ENCODE results near the gene TRIM63.

TRIM63 gene

DNA sequence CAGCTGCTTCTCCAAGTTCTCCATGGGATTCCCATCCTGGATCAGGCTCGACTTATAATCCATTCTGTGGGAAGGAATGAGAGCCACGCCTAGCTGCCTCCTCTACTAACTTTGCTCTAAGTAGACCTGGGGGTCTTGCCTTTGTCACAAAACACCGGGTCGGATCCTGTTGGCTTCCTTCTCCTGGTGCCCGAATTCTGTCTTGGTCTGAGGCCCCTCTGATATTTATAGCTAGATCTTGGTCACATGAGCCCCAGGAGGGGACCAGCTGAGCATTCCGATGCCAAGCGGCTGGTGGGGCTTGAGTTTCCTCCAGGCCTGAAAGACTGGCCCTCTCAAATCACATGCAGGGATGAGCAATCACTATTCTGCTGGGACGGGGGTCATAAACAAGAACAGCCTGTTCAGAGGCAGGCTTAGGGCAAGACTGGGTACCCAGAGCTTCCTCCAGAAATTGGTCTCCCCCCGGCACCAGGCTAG, at the start of gene TRIM63:
Gene TRIM63 (minus strand): TSS at position 199 of the 480 bp plus-strand sequence. CDS start 136 bp downstream, at position 63.
- DNase-seq (ENCODE audit: low spot score): no peak
- TF ChIP-seq, protein P1, sequence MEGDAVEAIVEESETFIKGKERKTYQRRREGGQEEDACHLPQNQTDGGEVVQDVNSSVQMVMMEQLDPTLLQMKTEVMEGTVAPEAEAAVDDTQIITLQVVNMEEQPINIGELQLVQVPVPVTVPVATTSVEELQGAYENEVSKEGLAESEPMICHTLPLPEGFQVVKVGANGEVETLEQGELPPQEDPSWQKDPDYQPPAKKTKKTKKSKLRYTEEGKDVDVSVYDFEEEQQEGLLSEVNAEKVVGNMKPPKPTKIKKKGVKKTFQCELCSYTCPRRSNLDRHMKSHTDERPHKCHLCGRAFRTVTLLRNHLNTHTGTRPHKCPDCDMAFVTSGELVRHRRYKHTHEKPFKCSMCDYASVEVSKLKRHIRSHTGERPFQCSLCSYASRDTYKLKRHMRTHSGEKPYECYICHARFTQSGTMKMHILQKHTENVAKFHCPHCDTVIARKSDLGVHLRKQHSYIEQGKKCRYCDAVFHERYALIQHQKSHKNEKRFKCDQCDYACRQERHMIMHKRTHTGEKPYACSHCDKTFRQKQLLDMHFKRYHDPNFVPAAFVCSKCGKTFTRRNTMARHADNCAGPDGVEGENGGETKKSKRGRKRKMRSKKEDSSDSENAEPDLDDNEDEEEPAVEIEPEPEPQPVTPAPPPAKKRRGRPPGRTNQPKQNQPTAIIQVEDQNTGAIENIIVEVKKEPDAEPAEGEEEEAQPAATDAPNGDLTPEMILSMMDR (IDR thresholded peaks at IDR 0.05; ENCODE audit: borderline replicate concordance, control extremely low read depth, extremely low read depth, insufficient read depth, missing control alignments): no peak
- in situ Hi-C loops (cut with MboI; ENCODE audit: low sequenced_read_pairs, unreplicated experiment): no loop called here

DNA sequence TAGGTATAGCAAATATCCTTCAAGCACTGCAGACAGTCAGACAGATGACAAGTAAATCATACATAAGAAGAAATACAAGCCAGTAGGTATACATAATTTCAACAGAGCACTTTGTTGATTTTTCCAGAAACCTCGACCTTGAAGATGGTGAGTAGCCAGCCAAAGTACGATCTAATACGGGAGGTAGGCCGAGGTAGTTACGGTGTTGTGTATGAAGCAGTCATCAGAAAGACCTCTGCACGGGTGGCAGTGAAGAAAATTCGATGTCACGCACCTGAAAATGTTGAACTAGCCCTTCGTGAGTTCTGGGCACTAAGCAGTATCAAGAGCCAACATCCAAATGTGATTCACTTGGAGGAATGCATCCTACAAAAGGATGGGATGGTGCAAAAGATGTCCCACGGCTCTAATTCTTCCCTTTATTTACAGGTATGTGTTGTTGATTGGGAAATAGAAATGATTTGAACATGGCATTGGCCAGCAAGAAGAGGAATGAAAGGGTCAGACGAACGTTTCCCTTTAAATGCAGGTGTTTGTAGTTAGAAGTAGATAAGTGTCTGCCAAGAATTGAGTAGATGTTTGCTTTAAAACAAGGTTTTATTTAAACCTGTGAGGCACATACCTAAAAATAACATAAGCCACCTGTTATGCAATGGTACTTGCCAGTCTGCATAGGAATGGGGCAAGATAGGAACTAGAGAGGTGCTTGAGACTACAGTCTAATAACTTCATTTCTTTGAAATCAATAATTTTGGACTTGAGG, 46.9 kb upstream of the TRIM63 start:
- TF ChIP-seq, protein P1 (IDR thresholded peaks at IDR 0.05; ENCODE audit: borderline replicate concordance, control extremely low read depth, extremely low read depth, insufficient read depth, missing control alignments): no peak
- in situ Hi-C loops (cut with MboI; ENCODE audit: low sequenced_read_pairs, unreplicated experiment): no loop called here
- DNase-seq (ENCODE audit: low spot score): no peak

DNA sequence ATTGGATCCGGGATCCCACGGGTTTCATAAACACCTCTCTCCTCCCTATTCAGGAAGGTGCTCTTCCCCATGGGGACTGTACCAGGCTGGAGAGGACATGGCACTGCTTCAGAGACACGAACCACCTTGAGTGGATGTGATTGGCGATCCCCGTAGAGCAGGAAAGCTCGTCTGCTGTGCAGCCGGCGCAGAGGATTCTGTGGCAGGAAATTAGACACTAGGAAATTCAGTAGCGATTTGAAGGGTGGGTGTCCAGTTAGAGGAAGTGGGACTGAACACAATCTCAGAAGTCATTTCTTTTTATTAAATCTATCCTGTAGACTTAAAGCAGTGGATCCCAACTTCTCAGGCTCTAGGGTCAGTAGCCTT, 45.0 kb upstream of the TRIM63 start:
- DNase-seq (ENCODE audit: low spot score): peak; percentile 36
- in situ Hi-C loops (cut with MboI; ENCODE audit: low sequenced_read_pairs, unreplicated experiment): no loop called here

DNA sequence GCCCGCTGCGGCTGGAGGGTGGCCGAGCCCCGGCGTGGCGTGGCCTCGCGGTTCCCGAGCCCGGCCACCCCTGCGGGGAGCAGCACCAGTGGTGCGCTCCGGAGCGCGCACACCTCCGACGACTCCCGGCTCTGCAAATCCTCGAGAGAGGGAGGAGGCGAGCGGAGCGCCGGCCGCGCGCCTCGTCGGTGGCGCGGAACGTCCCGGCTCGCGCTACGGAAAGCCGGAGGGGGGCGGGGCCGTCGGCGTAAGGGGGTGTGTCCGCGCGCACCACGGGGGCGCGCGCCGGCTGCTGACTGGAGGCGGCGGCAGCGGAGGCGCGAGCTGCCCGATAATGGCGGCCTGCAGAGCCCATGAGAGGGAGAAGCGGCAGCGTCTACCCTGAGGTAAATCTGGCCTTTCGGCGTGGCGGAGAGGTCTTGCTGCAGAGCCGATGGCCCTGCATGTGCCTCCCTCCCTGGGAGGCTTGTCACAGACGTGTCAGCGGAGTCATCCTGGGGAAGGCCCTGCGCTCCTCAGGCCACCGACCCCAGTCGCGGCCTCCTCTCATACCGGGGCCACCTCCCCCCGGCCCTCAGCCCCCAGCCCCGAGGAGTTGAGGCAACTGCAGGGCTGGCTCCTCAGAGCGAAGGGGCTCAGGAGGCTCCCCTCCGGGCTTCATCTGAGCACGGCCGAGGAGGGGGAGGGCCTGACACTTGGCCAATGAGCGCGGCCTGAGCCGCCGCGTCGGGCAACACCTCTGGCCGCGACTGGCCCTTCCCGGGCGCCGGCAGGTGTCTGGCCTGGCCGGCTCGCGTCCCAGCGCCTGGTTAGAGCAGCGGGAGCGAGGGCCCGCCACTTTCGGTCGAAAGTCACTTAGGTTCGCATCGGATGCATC, 44.3 kb upstream of the TRIM63 start, which contains the start of gene PDIK1L:
Gene PDIK1L (plus strand): TSS at position 295 of the 877 bp plus-strand sequence. CDS start 2,485 bp downstream, outside the sequence.
- TF ChIP-seq, protein P1 (IDR thresholded peaks at IDR 0.05; ENCODE audit: borderline replicate concordance, control extremely low read depth, extremely low read depth, insufficient read depth, missing control alignments): no peak
- DNase-seq (ENCODE audit: low spot score): peak; percentile 94
- in situ Hi-C loops (cut with MboI; ENCODE audit: low sequenced_read_pairs, unreplicated experiment): no loop called here

More for the DNA sequence above, 45.0 kb upstream of the TRIM63 start:
- TF ChIP-seq, protein P1 (IDR thresholded peaks at IDR 0.05; ENCODE audit: borderline replicate concordance, control extremely low read depth, extremely low read depth, insufficient read depth, missing control alignments): no peak

DNA sequence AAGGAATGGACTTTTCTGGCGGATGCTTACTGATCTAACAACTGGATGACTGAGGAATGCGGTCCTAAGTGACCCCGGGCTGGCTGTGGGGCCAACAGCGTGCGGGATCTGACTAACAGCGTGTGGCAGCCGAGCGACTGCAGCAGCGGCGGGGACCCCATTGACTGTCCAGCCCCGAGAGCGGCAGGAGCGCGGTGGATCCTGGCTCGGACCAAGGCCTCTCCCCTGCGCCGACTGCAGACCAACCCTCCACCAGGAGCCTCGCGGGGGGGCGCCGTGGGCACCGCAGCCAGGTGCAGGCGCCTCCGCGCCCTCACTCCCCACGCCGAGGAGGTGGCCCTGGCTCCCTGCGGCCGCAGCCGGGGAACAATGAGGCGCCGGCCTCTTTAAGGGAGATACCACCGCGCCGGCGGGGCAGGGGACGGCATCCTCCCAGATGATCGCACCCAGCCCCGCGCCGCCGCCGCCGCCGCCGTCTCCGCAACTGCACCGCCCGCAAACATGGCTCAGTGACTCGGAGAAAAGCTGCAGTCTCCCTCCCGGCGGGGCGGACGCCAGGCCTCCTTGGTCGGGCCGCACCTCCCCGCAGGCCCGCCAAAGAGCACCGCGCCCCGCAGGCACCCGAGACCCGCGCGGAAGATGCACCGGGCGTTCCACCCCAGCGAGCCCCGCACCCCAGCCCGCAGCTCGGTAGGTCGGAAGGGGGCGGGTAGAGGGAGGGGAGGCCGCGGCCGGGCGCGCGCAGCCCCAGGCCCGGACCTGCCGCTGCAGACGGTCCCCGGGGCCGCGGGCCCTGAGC, 43.5 kb upstream of the TRIM63 start:
- in situ Hi-C loops (cut with MboI; ENCODE audit: low sequenced_read_pairs, unreplicated experiment): no loop called here
- TF ChIP-seq, protein P1 (IDR thresholded peaks at IDR 0.05; ENCODE audit: borderline replicate concordance, control extremely low read depth, extremely low read depth, insufficient read depth, missing control alignments): peak; percentile 4
- peak; percentile 85 for DNase-seq (ENCODE audit: low spot score)

All from GM13976 (cell line).